GM12892 (cell line): ENCODE data around the gene ANKS1B.
"Not testable (repeated sequence)": the region's sequence is repeated elsewhere in the genome, so short reads cannot be mapped to it uniquely, and the experiment has no call there.

ENCODE experiments used
- DNase-seq: peaks from one replicate; pipeline ENCODE4 v3.0.0; 2011; ENCODE audit not compliant: insufficient read length
- FAIRE-seq: peaks from 2 replicates; lab custom pipeline; 2011; peaks lifted over from hg19 to GRCh38; lab: Jason Lieb, UNC
- POLR2A ChIP-seq: IDR thresholded peaks from 2 replicates; pipeline ENCODE4 v1.6.1; 2011; ENCODE audit warnings: low read depth, low read length, control low read depth
- POLR2AphosphoS5 ChIP-seq: IDR thresholded peaks from 2 replicates; pipeline ENCODE4 v1.6.1; 2011; ENCODE audit warnings: low read depth, low read length, control low read depth
- TAF1 ChIP-seq: IDR thresholded peaks from 2 replicates; pipeline ENCODE4 v1.6.1; 2011; ENCODE audit warnings: low read depth, mild to moderate bottlenecking, control low read depth, low read length, borderline replicate concordance

Gene ANKS1B

DNA sequence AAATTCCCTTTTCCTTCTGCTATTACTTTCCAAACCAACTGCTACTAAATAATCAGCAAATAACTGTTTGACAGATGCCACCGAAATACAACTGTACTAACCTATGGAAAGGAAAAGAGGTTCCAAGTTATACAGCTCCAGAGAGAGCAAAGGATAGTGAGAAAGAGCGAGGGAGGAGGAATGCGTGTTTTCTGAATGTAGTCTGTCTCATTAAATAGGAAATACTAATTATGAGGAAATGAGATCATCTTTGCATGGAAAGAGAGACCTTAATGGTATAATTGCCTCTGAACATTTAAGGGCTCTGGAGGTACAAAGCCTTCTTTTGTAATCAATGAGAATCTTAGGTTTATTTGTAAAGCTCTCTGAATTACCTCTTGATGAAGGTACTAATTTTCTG lies 1144.4 kb downstream of the ANKS1B start:
- DNase-seq: no peak

GRCh38 chr12:98838231-98838647 lies 1146.5 kb downstream of the ANKS1B start:
- DNase-seq (no peak), FAIRE-seq (no peak)
- no peak for TF ChIP-seq TAF1
- no peak for TF ChIP-seq POLR2A
- no peak for TF ChIP-seq POLR2AphosphoS5

More for the DNA sequence above, 1144.4 kb downstream of the ANKS1B start:
- no peak for FAIRE-seq
- TF ChIP-seq TAF1: no peak
- no peak for TF ChIP-seq POLR2AphosphoS5
- TF ChIP-seq POLR2A: no peak

DNA sequence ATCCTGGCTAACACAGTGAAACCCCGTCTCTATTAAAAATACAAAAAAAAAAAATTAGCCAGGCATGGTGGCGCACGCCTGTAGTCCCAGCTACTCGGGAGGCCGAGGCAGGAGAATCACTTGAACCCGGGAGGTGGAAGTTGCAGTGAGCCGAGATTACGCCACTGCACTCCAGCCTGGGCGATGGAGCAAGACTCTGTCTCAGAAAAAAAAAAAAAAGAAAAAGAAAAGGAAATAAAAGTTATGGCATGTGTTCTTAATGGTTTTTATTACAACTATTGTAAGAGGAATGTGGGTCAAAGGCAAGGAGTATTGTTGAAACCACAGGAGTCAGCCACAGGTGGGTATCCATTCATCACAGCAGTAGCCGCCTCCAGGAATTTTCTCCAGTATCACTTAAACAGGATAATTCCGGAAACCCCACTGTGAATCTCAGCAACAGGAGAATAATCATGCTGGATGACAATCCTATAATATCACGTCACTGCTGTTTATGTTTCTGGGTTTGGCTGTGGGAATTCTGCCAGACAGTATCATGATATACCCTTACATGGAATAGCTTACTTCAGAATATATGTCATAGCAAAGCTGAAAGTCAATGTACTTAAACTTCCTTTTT lies 1147.5 kb downstream of the ANKS1B start:
- not testable (repeated sequence) for DNase-seq, FAIRE-seq

- TF ChIP-seq TAF1: no peak
- no peak for TF ChIP-seq POLR2A
- no peak for TF ChIP-seq POLR2AphosphoS5
- no peak for FAIRE-seq
- no peak for DNase-seq
Measured at GRCh38 chr12:98830657-98831056, 1154.1 kb downstream of the ANKS1B start.

DNA sequence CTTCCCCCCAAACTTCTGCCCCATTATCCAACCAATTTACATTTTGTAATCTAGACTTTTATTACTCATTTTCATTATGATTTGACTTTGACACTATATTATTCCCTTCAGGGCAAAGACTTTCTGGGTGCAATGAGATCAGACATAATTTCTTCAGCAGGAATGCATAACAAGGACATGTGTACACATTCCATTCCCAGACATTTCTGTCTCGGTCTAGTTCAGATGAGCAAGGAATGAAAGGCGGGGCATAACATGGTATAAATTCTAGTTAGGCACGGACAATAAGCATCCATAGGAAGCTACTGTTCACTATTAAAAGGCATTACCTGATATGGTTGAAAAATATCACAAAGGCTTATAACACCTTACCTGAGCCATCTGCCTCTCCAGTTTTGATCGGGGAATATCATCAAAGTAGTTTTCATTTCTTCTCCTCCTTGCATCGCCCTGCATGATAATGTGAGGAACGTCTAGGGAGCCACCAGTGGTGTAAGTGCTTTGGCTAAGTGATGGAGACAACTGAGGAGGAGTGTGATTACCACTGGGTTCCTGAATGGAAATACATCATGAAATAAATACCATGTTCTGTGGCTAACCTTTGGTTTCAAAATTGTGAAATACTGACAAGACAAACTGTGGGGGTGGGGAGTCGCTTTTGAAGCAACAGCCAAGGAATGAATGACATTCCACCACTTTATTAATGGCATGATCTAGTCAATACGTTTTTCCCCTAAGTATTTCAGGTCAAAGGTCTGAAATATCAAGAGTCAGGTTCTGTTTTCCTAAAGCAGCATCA lies 1155.7 kb downstream of the ANKS1B start:
- FAIRE-seq (no peak), DNase-seq (no peak)
- no peak for TF ChIP-seq TAF1
- no peak for TF ChIP-seq POLR2AphosphoS5
- TF ChIP-seq POLR2A: no peak

- FAIRE-seq: no peak
Measured at GRCh38 chr12:98823012-98823411, 1161.7 kb downstream of the ANKS1B start.

GRCh38 chr12:98821866-98822265 lies 1162.9 kb downstream of the ANKS1B start:
- TF ChIP-seq TAF1: no peak
- no peak for TF ChIP-seq POLR2A
- no peak for TF ChIP-seq POLR2AphosphoS5
- no peak for FAIRE-seq
- DNase-seq: no peak

More at GRCh38 chr12:98823012-98823411, 1161.7 kb downstream of the ANKS1B start:
- TF ChIP-seq POLR2AphosphoS5 (no peak), TAF1 (no peak), POLR2A (no peak)
- no peak for DNase-seq

DNA sequence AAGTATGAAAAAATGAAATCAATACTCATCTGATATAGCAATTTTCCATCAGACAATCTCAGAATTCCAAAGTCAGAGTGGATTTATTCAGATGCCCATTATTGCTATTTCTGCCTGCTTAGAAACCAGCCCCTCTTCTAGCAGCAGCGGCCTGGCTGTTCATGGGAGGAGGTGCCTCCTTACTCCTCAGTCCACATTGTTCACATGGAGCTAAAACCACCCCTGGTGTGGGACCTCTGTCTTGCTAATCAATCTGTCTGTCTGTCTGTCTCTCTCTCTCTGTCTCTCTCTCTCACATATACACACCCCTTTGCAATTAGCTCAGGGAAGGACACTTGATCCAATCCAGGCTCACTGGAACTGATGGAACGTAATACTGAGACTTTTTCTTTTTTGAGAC lies 1163.5 kb downstream of the ANKS1B start:
- no peak for DNase-seq
- TF ChIP-seq POLR2AphosphoS5: no peak
- no peak for FAIRE-seq

GRCh38 chr12:98819821-98820404 lies 1164.8 kb downstream of the ANKS1B start:
- TF ChIP-seq TAF1 (no peak), POLR2A (no peak), POLR2AphosphoS5 (no peak)
- no peak for DNase-seq
- FAIRE-seq: no peak

- no peak for TF ChIP-seq POLR2A
- no peak for TF ChIP-seq TAF1
- no peak for TF ChIP-seq POLR2AphosphoS5
Measured at GRCh38 chr12:98819071-98819470, 1165.7 kb downstream of the ANKS1B start.

DNA sequence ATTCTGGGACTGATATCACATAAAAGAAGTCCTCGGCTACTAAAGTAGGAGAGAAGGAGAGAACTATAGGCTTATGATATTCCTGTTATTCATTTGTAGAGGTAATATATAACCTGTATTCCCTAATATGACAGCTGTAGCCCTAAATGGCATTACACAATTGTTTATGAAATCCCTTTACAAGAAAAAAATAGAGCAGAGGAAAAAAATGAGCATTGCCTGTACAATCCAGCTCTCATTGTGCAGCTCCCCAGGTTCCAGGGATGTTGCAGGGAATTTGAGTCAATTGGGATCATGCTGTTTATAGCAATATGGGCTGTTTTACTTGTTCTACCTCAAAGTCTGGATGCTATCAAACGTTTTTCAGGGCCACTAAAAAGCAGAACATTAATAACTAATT lies 1166.5 kb downstream of the ANKS1B start:
- no peak for DNase-seq
- no peak for FAIRE-seq
- no peak for TF ChIP-seq TAF1
- no peak for TF ChIP-seq POLR2A
- no peak for TF ChIP-seq POLR2AphosphoS5

More at GRCh38 chr12:98819071-98819470, 1165.7 kb downstream of the ANKS1B start:
- no peak for FAIRE-seq
- no peak for DNase-seq

DNA sequence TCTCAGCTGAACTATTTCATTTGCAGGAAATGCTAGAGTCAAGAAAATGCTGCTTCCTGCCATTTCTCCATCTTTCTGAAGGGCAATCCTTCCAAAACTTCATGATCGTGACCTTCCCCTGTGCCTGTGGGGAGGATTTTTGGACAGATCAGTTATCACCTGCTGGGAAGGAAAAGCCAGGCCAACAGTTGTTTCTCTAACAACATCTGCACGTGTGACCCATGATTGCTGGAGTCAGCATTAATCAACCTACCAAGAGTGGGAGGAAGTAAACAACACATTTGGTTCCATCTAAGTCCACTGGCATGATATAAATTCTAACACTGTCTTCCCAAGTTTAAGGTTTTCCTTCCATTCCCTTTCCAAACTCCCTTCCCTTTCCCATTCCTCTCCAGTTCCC lies 1167.0 kb downstream of the ANKS1B start:
- FAIRE-seq (no peak), DNase-seq (no peak)
- no peak for TF ChIP-seq POLR2AphosphoS5
- no peak for TF ChIP-seq TAF1
- TF ChIP-seq POLR2A: no peak
